Neural cell (in vitro differentiated cells): ENCODE results near the gene SV2B. TPM values are rescaled to one million over a fixed set of nuclear protein-coding genes. Genes with fewer than 3 reads are reported as not detected.
A peak's percentile ranks its signal among the peaks of the same experiment; 100 is the strongest.

Experiments used
- H2AFZ ChIP-seq: fragments of 200-600, 300-800 bp; sonication (generic), shearing (Covaris generic); 2 replicates; pipeline ENCODE4 v1.6.0; 2014; ENCODE audit warnings: low read depth, mild to moderate bottlenecking, antibody characterized with exemption, low read length, moderate library complexity
- H3F3A ChIP-seq: fragments of 200-600 bp; shearing (Covaris generic); 2 replicates; pipeline ENCODE4 v1.6.1; 2016; ENCODE audit warnings: mild to moderate bottlenecking, moderate library complexity, mixed read lengths, antibody characterized with exemption, low read length; ENCODE audit not compliant: insufficient read depth, poor library complexity, severe bottlenecking
- H3K27ac ChIP-seq: fragments of 200-600, 300-800 bp; sonication (generic), shearing (Covaris generic); 2 replicates; pipeline ENCODE4 v1.5.1; 2014; ENCODE audit warnings: mild to moderate bottlenecking, low read length, moderate library complexity
- H3K27me3 ChIP-seq: fragments of 300-800, 200-600 bp; sonication (generic), shearing (Covaris generic); 2 replicates; pipeline ENCODE4 v1.6.0; 2014; ENCODE audit warnings: mild to moderate bottlenecking, low read depth, low read length, moderate library complexity; ENCODE audit not compliant: insufficient read depth
- H3K36me3 ChIP-seq: fragments of 300-800, 200-600 bp; sonication (generic), shearing (Covaris generic); 2 replicates; pipeline ENCODE4 v1.5.1; 2014; ENCODE audit warnings: mild to moderate bottlenecking, antibody characterized with exemption, low read length, moderate library complexity; ENCODE audit not compliant: insufficient read depth
- H3K4me2 ChIP-seq: fragments of 300-800, 200-600 bp; sonication (generic), shearing (Covaris generic); 2 replicates; pipeline ENCODE4 v1.6.0; 2014; ENCODE audit warnings: mild to moderate bottlenecking, low read length
- H3K4me3 ChIP-seq: fragments of 300-800, 200-600 bp; sonication (generic), shearing (Covaris generic); 2 replicates; pipeline ENCODE4 v1.5.1; 2014; ENCODE audit warnings: mild to moderate bottlenecking, low read length, moderate library complexity
- H3K79me2 ChIP-seq: fragments of 200-600 bp; shearing (Covaris generic); replicated peaks from 2 replicates; pipeline ENCODE4 v1.6.0; 2014; ENCODE audit warnings: mild to moderate bottlenecking, low read length, moderate library complexity; ENCODE audit not compliant: insufficient read depth
- H3K9ac ChIP-seq: fragments of 300-800, 200-600 bp; sonication (generic), shearing (Covaris generic); 2 replicates; pipeline ENCODE4 v1.6.1; 2016; ENCODE audit warnings: mild to moderate bottlenecking, low read length, mixed read lengths
- H3K9me2 ChIP-seq: fragments of 200-600 bp; shearing (Covaris generic); 2 replicates; pipeline ENCODE4 v1.6.1; 2016; ENCODE audit warnings: mild to moderate bottlenecking, low read length, mixed read lengths; ENCODE audit not compliant: insufficient read depth
- H3K9me3 ChIP-seq: fragments of 200-600, 300-800 bp; sonication (generic), shearing (Covaris generic); 2 replicates; pipeline ENCODE4 v1.6.1; 2016; ENCODE audit warnings: mild to moderate bottlenecking, mixed run types, low read length, moderate library complexity, mixed read lengths
- H4K20me1 ChIP-seq: fragments of 200-600 bp; shearing (Covaris generic); 2 replicates; pipeline ENCODE4 v1.6.1; 2016; ENCODE audit warnings: mild to moderate bottlenecking, mixed run types; ENCODE audit not compliant: insufficient read depth
- EP300 ChIP-seq: fragments of 450-650 bp; conservative IDR thresholded peaks from 2 replicates; pipeline ENCODE4 v1.6.1; 2014; ENCODE audit warnings: antibody characterized with exemption, mild to moderate bottlenecking, moderate library complexity; ENCODE audit not compliant: poor library complexity, severe bottlenecking
- EZH2 ChIP-seq: fragments of 200-600, 300-800 bp; shearing (Covaris generic), sonication (generic); IDR thresholded peaks from 2 replicates; pipeline ENCODE4 v1.6.1; 2014; ENCODE audit warnings: antibody characterized with exemption, low read length, borderline replicate concordance, mild to moderate bottlenecking; ENCODE audit not compliant: insufficient read depth, poor library complexity, severe bottlenecking
- MXI1 ChIP-seq: fragments of 450-650 bp; conservative IDR thresholded peaks from 2 replicates; pipeline ENCODE4 v1.6.1; 2014; ENCODE audit warnings: antibody characterized with exemption, mild to moderate bottlenecking; ENCODE audit not compliant: poor library complexity, severe bottlenecking
- POLR2AphosphoS5 ChIP-seq: IDR thresholded peaks from 2 replicates; pipeline ENCODE4 v1.6.1; 2012
- RAD21 ChIP-seq: fragments of 450-650 bp; conservative IDR thresholded peaks from 2 replicates; pipeline ENCODE4 v1.6.1; 2014; ENCODE audit warnings: antibody characterized with exemption, mild to moderate bottlenecking, moderate library complexity
- SMC3 ChIP-seq: fragments of 450-650 bp; conservative IDR thresholded peaks from 2 replicates; pipeline ENCODE4 v1.6.1; 2014; ENCODE audit warnings: antibody characterized with exemption, mild to moderate bottlenecking, moderate library complexity; ENCODE audit not compliant: poor library complexity
- TAF1 ChIP-seq: IDR thresholded peaks from 2 replicates; pipeline ENCODE4 v1.6.1; 2012; ENCODE audit warnings: low read depth
- polyA plus RNA-seq: library from polyadenylated mRNA; depleted of rRNA; stranded (reverse); fragments of >200 nt; gene quantifications from 2 replicates; pipeline ENCODE4 v1.2.3, GENCODE V29; 2014
- TF ChIP-seq, protein P1 (sequence below): IDR thresholded peaks from 2 replicates; pipeline ENCODE4 v1.6.1; 2012; ENCODE audit warnings: borderline replicate concordance
- TF ChIP-seq, protein P2 (sequence below): fragments of 450-650 bp; IDR thresholded peaks from 2 replicates; pipeline ENCODE4 v1.5.1; 2014; ENCODE audit warnings: antibody characterized with exemption, mild to moderate bottlenecking, moderate library complexity; ENCODE audit not compliant: poor library complexity, severe bottlenecking

The SV2B gene
- polyA plus RNA-seq, 1 donor from 2014 or later = 0.38 TPM

- Histone ChIP-seq H3K27ac (no peak overlapping the region), H2AFZ (no peak overlapping the region), H3K9me3 (no peaks in the 10 kb centered on the region), H3F3A (no peaks in the 10 kb centered on the region), H3K9ac (no peak overlapping the region), H3K36me3 (no peaks in the 10 kb centered on the region), H3K9me2 (no peaks in the 10 kb centered on the region), H3K79me2 (no peaks in the 10 kb centered on the region), H3K4me3 (no peak overlapping the region), H3K27me3 (no peaks in the 10 kb centered on the region), H4K20me1 (no peaks in the 10 kb centered on the region), H3K4me2 (no peak overlapping the region)
- no peak for TF ChIP-seq POLR2AphosphoS5
Observed at GRCh38 chr15:91051248-91051647, 48.8 kb upstream of the SV2B start.

DNA sequence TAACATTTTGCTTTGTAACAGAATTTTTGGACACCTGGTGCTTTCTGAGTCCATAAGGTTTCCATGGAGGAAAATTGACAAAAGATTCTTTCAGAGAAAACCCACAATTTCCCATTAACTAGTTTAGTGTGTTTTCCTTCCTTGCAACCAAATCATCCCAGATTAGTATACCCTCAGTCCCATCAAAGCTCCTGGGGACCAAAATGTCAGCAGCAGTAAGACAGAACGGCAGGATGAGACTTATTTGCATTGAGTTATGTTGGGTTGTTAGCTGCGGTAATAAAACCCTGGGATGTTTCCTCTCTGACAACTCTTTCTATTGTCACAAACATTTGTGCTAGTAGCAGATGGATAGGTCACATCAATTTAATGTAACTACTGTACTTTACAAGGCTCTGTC lies 45.2 kb upstream of the SV2B start:
- no peaks in the 10 kb centered on the region for H3K79me2 ChIP-seq
- H3K4me2 ChIP-seq = no peak overlapping the region
- no peak overlapping the region for H3K4me3 ChIP-seq
- H3K36me3 ChIP-seq = no peaks in the 10 kb centered on the region
- no peaks in the 10 kb centered on the region for H4K20me1 ChIP-seq
- no peaks in the 10 kb centered on the region for H3F3A ChIP-seq
- H3K9me3 ChIP-seq = no peaks in the 10 kb centered on the region
- no peak overlapping the region for H2AFZ ChIP-seq
- no peak overlapping the region for H3K27ac ChIP-seq
- no peak overlapping the region for H3K9ac ChIP-seq
- no peaks in the 10 kb centered on the region for H3K27me3 ChIP-seq
- TF ChIP-seq POLR2AphosphoS5 = no peak
- no peaks in the 10 kb centered on the region for H3K9me2 ChIP-seq

GRCh38 chr15:91055548-91056331 lies 44.3 kb upstream of the SV2B start:
- Histone ChIP-seq H2AFZ (no peak overlapping the region), H3K9me3 (no peaks in the 10 kb centered on the region), H3K27me3 (no peaks in the 10 kb centered on the region), H3K9ac (no peak overlapping the region), H3K4me3 (no peak overlapping the region), H3K4me2 (no peak overlapping the region), H3K36me3 (no peaks in the 10 kb centered on the region), H3K9me2 (no peaks in the 10 kb centered on the region), H3K79me2 (no peaks in the 10 kb centered on the region), H3F3A (no peaks in the 10 kb centered on the region), H4K20me1 (no peaks in the 10 kb centered on the region), H3K27ac (no peak overlapping the region)
- TF ChIP-seq SMC3 (peak; percentile 96), POLR2AphosphoS5 (no peak), EZH2 (no peak), TAF1 (no peak), MXI1 (no peak), EP300 (no peak), RAD21 (peak; percentile 92)
- TF ChIP-seq, protein P1, sequence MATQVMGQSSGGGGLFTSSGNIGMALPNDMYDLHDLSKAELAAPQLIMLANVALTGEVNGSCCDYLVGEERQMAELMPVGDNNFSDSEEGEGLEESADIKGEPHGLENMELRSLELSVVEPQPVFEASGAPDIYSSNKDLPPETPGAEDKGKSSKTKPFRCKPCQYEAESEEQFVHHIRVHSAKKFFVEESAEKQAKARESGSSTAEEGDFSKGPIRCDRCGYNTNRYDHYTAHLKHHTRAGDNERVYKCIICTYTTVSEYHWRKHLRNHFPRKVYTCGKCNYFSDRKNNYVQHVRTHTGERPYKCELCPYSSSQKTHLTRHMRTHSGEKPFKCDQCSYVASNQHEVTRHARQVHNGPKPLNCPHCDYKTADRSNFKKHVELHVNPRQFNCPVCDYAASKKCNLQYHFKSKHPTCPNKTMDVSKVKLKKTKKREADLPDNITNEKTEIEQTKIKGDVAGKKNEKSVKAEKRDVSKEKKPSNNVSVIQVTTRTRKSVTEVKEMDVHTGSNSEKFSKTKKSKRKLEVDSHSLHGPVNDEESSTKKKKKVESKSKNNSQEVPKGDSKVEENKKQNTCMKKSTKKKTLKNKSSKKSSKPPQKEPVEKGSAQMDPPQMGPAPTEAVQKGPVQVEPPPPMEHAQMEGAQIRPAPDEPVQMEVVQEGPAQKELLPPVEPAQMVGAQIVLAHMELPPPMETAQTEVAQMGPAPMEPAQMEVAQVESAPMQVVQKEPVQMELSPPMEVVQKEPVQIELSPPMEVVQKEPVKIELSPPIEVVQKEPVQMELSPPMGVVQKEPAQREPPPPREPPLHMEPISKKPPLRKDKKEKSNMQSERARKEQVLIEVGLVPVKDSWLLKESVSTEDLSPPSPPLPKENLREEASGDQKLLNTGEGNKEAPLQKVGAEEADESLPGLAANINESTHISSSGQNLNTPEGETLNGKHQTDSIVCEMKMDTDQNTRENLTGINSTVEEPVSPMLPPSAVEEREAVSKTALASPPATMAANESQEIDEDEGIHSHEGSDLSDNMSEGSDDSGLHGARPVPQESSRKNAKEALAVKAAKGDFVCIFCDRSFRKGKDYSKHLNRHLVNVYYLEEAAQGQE = no peak
- TF ChIP-seq, protein P2, sequence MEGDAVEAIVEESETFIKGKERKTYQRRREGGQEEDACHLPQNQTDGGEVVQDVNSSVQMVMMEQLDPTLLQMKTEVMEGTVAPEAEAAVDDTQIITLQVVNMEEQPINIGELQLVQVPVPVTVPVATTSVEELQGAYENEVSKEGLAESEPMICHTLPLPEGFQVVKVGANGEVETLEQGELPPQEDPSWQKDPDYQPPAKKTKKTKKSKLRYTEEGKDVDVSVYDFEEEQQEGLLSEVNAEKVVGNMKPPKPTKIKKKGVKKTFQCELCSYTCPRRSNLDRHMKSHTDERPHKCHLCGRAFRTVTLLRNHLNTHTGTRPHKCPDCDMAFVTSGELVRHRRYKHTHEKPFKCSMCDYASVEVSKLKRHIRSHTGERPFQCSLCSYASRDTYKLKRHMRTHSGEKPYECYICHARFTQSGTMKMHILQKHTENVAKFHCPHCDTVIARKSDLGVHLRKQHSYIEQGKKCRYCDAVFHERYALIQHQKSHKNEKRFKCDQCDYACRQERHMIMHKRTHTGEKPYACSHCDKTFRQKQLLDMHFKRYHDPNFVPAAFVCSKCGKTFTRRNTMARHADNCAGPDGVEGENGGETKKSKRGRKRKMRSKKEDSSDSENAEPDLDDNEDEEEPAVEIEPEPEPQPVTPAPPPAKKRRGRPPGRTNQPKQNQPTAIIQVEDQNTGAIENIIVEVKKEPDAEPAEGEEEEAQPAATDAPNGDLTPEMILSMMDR = peak; percentile 88
